Measurements from ENCODE around the gene CADPS.

Gene CADPS

GRCh38 chr3:62839748-62840147 is 35.5 kb downstream of the CADPS start:
- Mint-ChIP-seq H3K9me3 (peaks cover 10% of the 10 kb centered on the region), H3K4me1 (ENCODE audit: low read depth) (peaks cover 5% of the 10 kb centered on the region), H3K27me3 (no peaks in the 10 kb centered on the region), H3K36me3 (ENCODE audit: low read depth) (no peaks in the 10 kb centered on the region), H3K27ac (no peak overlapping the region), H3K4me3 (no peak overlapping the region)
- intact Hi-C loops (cut with micrococcal nuclease): no loop called here

GRCh38 chr3:62837145-62837787 is 38.0 kb downstream of the CADPS start:
- H3K27me3 Mint-ChIP-seq: no peaks in the 10 kb centered on the region
- H3K9me3 Mint-ChIP-seq: no peaks in the 10 kb centered on the region
- H3K4me1 Mint-ChIP-seq (ENCODE audit: low read depth): peaks cover 5% of the 10 kb centered on the region
- intact Hi-C loops (cut with micrococcal nuclease): no loop called here
- no peaks in the 10 kb centered on the region for H3K36me3 Mint-ChIP-seq (ENCODE audit: low read depth)
- no peak overlapping the region for H3K27ac Mint-ChIP-seq
- no peak overlapping the region for H3K4me3 Mint-ChIP-seq

- Mint-ChIP-seq H3K4me1 (ENCODE audit: low read depth) (peaks cover 5% of the 10 kb centered on the region), H3K27me3 (no peaks in the 10 kb centered on the region), H3K27ac (no peak overlapping the region), H3K9me3 (no peaks in the 10 kb centered on the region), H3K4me3 (no peak overlapping the region), H3K36me3 (ENCODE audit: low read depth) (no peaks in the 10 kb centered on the region)
- intact Hi-C loops (cut with micrococcal nuclease): no loop called here
Observed at GRCh38 chr3:62835554-62836236, 39.5 kb downstream of the CADPS start.

- Mint-ChIP-seq H3K4me1 (ENCODE audit: low read depth) (peaks cover 5% of the 10 kb centered on the region), H3K27ac (no peak overlapping the region), H3K36me3 (ENCODE audit: low read depth) (no peaks in the 10 kb centered on the region), H3K9me3 (no peaks in the 10 kb centered on the region), H3K27me3 (no peaks in the 10 kb centered on the region), H3K4me3 (no peak overlapping the region)
- intact Hi-C loops (cut with micrococcal nuclease): no loop called here
Observed at GRCh38 chr3:62833538-62833937, 41.7 kb downstream of the CADPS start.

- intact Hi-C loops (cut with micrococcal nuclease): no loop called here
- Mint-ChIP-seq H3K27ac (no peak overlapping the region), H3K9me3 (no peaks in the 10 kb centered on the region), H3K4me3 (no peak overlapping the region), H3K4me1 (ENCODE audit: low read depth) (peaks cover 5% of the 10 kb centered on the region), H3K27me3 (no peaks in the 10 kb centered on the region), H3K36me3 (ENCODE audit: low read depth) (no peaks in the 10 kb centered on the region)
Observed at GRCh38 chr3:62832553-62832952, 42.7 kb downstream of the CADPS start.

- no peaks in the 10 kb centered on the region for H3K27me3 Mint-ChIP-seq
- H3K4me3 Mint-ChIP-seq: no peak overlapping the region
- no peaks in the 10 kb centered on the region for H3K9me3 Mint-ChIP-seq
- no peak overlapping the region for H3K27ac Mint-ChIP-seq
- intact Hi-C loops (cut with micrococcal nuclease): no loop called here
- H3K4me1 Mint-ChIP-seq (ENCODE audit: low read depth): peaks cover 3% of the 10 kb centered on the region
- no peaks in the 10 kb centered on the region for H3K36me3 Mint-ChIP-seq (ENCODE audit: low read depth)
Observed at GRCh38 chr3:62830727-62831322, 44.4 kb downstream of the CADPS start.

- Mint-ChIP-seq H3K4me3 (no peak overlapping the region), H3K27ac (no peak overlapping the region), H3K9me3 (no peaks in the 10 kb centered on the region), H3K4me1 (ENCODE audit: low read depth) (no peaks in the 10 kb centered on the region), H3K36me3 (ENCODE audit: low read depth) (no peaks in the 10 kb centered on the region), H3K27me3 (no peaks in the 10 kb centered on the region)
- intact Hi-C loops (cut with micrococcal nuclease): no loop called here
Observed at GRCh38 chr3:62827550-62827949, 47.7 kb downstream of the CADPS start.

- H3K27ac Mint-ChIP-seq: no peak overlapping the region
- no peaks in the 10 kb centered on the region for H3K27me3 Mint-ChIP-seq
- H3K4me3 Mint-ChIP-seq: no peak overlapping the region
- no peaks in the 10 kb centered on the region for H3K9me3 Mint-ChIP-seq
- intact Hi-C loops (cut with micrococcal nuclease): no loop called here
- no peaks in the 10 kb centered on the region for H3K4me1 Mint-ChIP-seq (ENCODE audit: low read depth)
- H3K36me3 Mint-ChIP-seq (ENCODE audit: low read depth): no peaks in the 10 kb centered on the region
Observed at GRCh38 chr3:62824965-62825592, 50.1 kb downstream of the CADPS start.

- H3K27ac Mint-ChIP-seq: no peak overlapping the region
- H3K4me1 Mint-ChIP-seq (ENCODE audit: low read depth): no peaks in the 10 kb centered on the region
- H3K27me3 Mint-ChIP-seq: no peaks in the 10 kb centered on the region
- no peak overlapping the region for H3K4me3 Mint-ChIP-seq
- H3K9me3 Mint-ChIP-seq: no peaks in the 10 kb centered on the region
- no peaks in the 10 kb centered on the region for H3K36me3 Mint-ChIP-seq (ENCODE audit: low read depth)
- intact Hi-C loops (cut with micrococcal nuclease): no loop called here
Observed at GRCh38 chr3:62823461-62824050, 51.7 kb downstream of the CADPS start.

GRCh38 chr3:62822905-62823304 is 52.3 kb downstream of the CADPS start:
- H3K27ac Mint-ChIP-seq: no peak overlapping the region
- no peaks in the 10 kb centered on the region for H3K4me1 Mint-ChIP-seq (ENCODE audit: low read depth)
- no peak overlapping the region for H3K4me3 Mint-ChIP-seq
- no peaks in the 10 kb centered on the region for H3K36me3 Mint-ChIP-seq (ENCODE audit: low read depth)
- H3K27me3 Mint-ChIP-seq: no peaks in the 10 kb centered on the region
- intact Hi-C loops (cut with micrococcal nuclease): no loop called here
- H3K9me3 Mint-ChIP-seq: no peaks in the 10 kb centered on the region

- intact Hi-C loops (cut with micrococcal nuclease): no loop called here
- Mint-ChIP-seq H3K4me3 (no peak overlapping the region), H3K9me3 (no peaks in the 10 kb centered on the region), H3K27ac (no peak overlapping the region), H3K4me1 (ENCODE audit: low read depth) (no peaks in the 10 kb centered on the region), H3K27me3 (no peaks in the 10 kb centered on the region), H3K36me3 (ENCODE audit: low read depth) (no peaks in the 10 kb centered on the region)
Observed at GRCh38 chr3:62818347-62818746, 56.9 kb downstream of the CADPS start.

GRCh38 chr3:62817678-62818077 is 57.5 kb downstream of the CADPS start:
- Mint-ChIP-seq H3K4me1 (ENCODE audit: low read depth) (no peaks in the 10 kb centered on the region), H3K36me3 (ENCODE audit: low read depth) (no peaks in the 10 kb centered on the region), H3K9me3 (no peaks in the 10 kb centered on the region), H3K27ac (no peak overlapping the region), H3K27me3 (no peaks in the 10 kb centered on the region), H3K4me3 (no peak overlapping the region)
- intact Hi-C loops (cut with micrococcal nuclease): no loop called here

- Mint-ChIP-seq H3K4me1 (ENCODE audit: low read depth) (no peaks in the 10 kb centered on the region), H3K27me3 (no peaks in the 10 kb centered on the region), H3K27ac (no peak overlapping the region), H3K4me3 (no peak overlapping the region), H3K36me3 (ENCODE audit: low read depth) (no peaks in the 10 kb centered on the region), H3K9me3 (no peaks in the 10 kb centered on the region)
- intact Hi-C loops (cut with micrococcal nuclease): no loop called here
Observed at GRCh38 chr3:62815981-62816380, 59.2 kb downstream of the CADPS start.

- intact Hi-C loops (cut with micrococcal nuclease): no loop called here
- no peak overlapping the region for H3K4me3 Mint-ChIP-seq
- H3K9me3 Mint-ChIP-seq: no peaks in the 10 kb centered on the region
- H3K36me3 Mint-ChIP-seq (ENCODE audit: low read depth): no peaks in the 10 kb centered on the region
- H3K4me1 Mint-ChIP-seq (ENCODE audit: low read depth): no peaks in the 10 kb centered on the region
- no peak overlapping the region for H3K27ac Mint-ChIP-seq
- H3K27me3 Mint-ChIP-seq: no peaks in the 10 kb centered on the region
Observed at GRCh38 chr3:62812631-62813030, 62.6 kb downstream of the CADPS start.
